ENCODE data around the gene SELENOV.

The SELENOV gene

GRCh38 chr19:39506944-39507714 lies 7.8 kb upstream of the SELENOV start (continued):
- TF ChIP-seq ZNF639 (tag by site-specific recombination; IDR thresholded peaks at IDR 0.05): no peak
- TF ChIP-seq, protein P1, sequence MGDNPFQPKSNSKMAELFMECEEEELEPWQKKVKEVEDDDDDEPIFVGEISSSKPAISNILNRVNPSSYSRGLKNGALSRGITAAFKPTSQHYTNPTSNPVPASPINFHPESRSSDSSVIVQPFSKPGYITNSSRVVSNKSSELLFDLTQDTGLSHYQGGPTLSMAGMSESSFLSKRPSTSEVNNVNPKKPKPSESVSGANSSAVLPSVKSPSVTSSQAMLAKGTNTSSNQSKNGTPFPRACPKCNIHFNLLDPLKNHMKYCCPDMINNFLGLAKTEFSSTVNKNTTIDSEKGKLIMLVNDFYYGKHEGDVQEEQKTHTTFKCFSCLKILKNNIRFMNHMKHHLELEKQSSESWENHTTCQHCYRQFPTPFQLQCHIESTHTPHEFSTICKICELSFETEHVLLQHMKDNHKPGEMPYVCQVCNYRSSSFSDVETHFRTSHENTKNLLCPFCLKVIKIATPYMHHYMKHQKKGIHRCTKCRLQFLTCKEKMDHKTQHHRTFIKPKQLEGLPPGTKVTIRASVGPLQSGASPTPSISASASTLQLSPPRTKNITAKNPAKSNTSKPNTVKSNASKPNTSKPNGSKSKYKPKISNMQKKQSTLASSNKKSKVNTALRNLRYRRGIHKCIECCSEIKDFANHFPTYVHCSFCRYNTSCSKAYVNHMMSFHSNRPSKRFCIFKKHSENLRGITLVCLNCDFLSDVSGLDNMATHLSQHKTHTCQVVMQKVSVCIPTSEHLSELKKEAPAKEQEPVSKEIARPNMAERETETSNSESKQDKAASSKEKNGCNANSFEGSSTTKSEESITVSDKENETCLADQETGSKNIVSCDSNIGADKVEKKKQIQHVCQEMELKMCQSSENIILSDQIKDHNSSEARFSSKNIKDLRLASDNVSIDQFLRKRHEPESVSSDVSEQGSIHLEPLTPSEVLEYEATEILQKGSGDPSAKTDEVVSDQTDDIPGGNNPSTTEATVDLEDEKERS (tag by site-specific recombination; IDR thresholded peaks at IDR 0.05): no peak
- TF ChIP-seq HOXC10 (CRISPR knock-in tag; IDR thresholded peaks at IDR 0.05): no peak
- TF ChIP-seq HOXD13 (CRISPR knock-in tag; IDR thresholded peaks at IDR 0.05; ENCODE audit: borderline replicate concordance): no peak
- TF ChIP-seq, protein P2, sequence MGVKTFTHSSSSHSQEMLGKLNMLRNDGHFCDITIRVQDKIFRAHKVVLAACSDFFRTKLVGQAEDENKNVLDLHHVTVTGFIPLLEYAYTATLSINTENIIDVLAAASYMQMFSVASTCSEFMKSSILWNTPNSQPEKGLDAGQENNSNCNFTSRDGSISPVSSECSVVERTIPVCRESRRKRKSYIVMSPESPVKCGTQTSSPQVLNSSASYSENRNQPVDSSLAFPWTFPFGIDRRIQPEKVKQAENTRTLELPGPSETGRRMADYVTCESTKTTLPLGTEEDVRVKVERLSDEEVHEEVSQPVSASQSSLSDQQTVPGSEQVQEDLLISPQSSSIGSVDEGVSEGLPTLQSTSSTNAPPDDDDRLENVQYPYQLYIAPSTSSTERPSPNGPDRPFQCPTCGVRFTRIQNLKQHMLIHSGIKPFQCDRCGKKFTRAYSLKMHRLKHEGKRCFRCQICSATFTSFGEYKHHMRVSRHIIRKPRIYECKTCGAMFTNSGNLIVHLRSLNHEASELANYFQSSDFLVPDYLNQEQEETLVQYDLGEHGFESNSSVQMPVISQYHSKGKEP (tag by site-specific recombination; IDR thresholded peaks at IDR 0.05): peak; percentile 70
- TF ChIP-seq ZNF169 (tag by site-specific recombination; IDR thresholded peaks at IDR 0.05): no peak
- no peak for TF ChIP-seq ZNF394 (tag by site-specific recombination; IDR thresholded peaks at IDR 0.05; ENCODE audit: borderline replicate concordance)

DNA sequence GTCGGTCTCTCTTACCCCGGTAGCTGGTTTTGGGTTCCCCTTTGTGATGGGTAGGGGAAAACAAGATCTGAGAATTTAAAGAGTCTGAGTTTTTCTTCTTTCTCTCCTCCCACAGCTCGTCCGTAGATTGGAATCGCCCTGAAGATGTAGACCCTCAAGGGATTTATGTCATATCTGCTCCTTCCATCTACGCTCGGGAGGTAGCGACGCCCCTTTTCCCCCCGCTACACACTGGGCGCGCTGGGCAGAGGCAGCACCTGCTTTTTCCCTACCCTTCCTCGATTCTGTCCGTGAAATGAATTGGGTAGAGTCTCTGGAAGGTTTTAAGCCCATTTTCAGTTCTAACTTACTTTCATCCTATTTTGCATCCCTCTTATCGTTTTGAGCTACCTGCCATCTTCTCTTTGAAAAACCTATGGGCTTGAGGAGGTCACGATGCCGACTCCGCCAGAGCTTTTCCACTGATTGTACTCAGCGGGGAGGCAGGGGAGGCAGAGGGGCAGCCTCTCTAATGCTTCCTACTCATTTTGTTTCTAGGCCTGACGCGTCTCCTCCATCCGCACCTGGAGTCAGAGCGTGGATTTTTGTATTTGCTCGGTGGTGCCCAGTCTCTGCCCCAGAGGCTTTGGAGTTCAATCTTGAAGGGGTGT lies 7.1 kb upstream of the SELENOV start:
- peaks cover 6% of the 10 kb centered on the region for H3K9me3 ChIP-seq (ENCODE audit: control insufficient read depth, insufficient read depth, low read depth, low read length)
- ChIA-PET CTCF (interaction anchor here (0.5 to 3.1 kb wide), 6 partner anchors 10 to 40 kb away, joined by 3 to 25 read pairs (median 7); partner anchors contain the start of genes DLL3 and EID2B), POLR2A (interaction anchor here (0.6 to 2.4 kb wide), 6 partner anchors 10 to 72 kb away, joined by 3 to 7 read pairs (median 3); partner anchors contain the start of genes DLL3, RPS16, SUPT5H and TIMM50)
- peak overlapping the region; percentile 45 for H3K4me3 ChIP-seq (ENCODE audit: low read depth, low read length)
- H3K36me3 ChIP-seq (ENCODE audit: control insufficient read depth in 2 of 2, insufficient read depth in 1 of 2, low read length in 2 of 2): peaks cover 0 to 9% of the 10 kb centered on the region in 2 experiments; a peak in 1 of 3 replicates
- peak overlapping the region; percentile 58; the same call in 1 of the 2 replicates for H3K27ac ChIP-seq (ENCODE audit: extremely low read depth, low read depth, low read length)
- H3K4me1 ChIP-seq (ENCODE audit: control insufficient read depth, insufficient read depth, low read length): peaks cover 10% of the 10 kb centered on the region
- TF ChIP-seq, protein P3, sequence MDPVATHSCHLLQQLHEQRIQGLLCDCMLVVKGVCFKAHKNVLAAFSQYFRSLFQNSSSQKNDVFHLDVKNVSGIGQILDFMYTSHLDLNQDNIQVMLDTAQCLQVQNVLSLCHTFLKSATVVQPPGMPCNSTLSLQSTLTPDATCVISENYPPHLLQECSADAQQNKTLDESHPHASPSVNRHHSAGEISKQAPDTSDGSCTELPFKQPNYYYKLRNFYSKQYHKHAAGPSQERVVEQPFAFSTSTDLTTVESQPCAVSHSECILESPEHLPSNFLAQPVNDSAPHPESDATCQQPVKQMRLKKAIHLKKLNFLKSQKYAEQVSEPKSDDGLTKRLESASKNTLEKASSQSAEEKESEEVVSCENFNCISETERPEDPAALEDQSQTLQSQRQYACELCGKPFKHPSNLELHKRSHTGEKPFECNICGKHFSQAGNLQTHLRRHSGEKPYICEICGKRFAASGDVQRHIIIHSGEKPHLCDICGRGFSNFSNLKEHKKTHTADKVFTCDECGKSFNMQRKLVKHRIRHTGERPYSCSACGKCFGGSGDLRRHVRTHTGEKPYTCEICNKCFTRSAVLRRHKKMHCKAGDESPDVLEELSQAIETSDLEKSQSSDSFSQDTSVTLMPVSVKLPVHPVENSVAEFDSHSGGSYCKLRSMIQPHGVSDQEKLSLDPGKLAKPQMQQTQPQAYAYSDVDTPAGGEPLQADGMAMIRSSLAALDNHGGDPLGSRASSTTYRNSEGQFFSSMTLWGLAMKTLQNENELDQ (tag by site-specific recombination; IDR thresholded peaks at IDR 0.05; ENCODE audit: low read depth): no peak
- TF ChIP-seq ZNF555 (tag by site-specific recombination; conservative IDR thresholded peaks at IDR 0.05): no peak
- TF ChIP-seq ZNF391 (tag by site-specific recombination; IDR thresholded peaks at IDR 0.05; ENCODE audit: borderline replicate concordance, low read depth): no peak
- no peak for TF ChIP-seq ZNF114 (tag by site-specific recombination; IDR thresholded peaks at IDR 0.05)
- no peak for TF ChIP-seq ZNF19 (tag by site-specific recombination; IDR thresholded peaks at IDR 0.05; ENCODE audit: low read depth)
- no peak for TF ChIP-seq ZNF768 (tag by site-specific recombination; IDR thresholded peaks at IDR 0.05)
- TF ChIP-seq ZNF843 (tag by site-specific recombination; IDR thresholded peaks at IDR 0.05): no peak
- peak; percentile 23; the same call in 1 of the 2 replicates for TF ChIP-seq ZBTB8A (tag by site-specific recombination; IDR thresholded peaks at IDR 0.05)
- 0 out of 2 replicates have a peak, but pooled peaks have one; percentile 4 for TF ChIP-seq ZEB2 (tag by site-specific recombination; IDR thresholded peaks at IDR 0.05)
- no peak for TF ChIP-seq MZF1 (tag by site-specific recombination; IDR thresholded peaks at IDR 0.05; ENCODE audit: borderline replicate concordance)
- peak; percentile 43 for TF ChIP-seq ZNF366 (tag by site-specific recombination; conservative IDR thresholded peaks at IDR 0.05)
- TF ChIP-seq, protein P4, sequence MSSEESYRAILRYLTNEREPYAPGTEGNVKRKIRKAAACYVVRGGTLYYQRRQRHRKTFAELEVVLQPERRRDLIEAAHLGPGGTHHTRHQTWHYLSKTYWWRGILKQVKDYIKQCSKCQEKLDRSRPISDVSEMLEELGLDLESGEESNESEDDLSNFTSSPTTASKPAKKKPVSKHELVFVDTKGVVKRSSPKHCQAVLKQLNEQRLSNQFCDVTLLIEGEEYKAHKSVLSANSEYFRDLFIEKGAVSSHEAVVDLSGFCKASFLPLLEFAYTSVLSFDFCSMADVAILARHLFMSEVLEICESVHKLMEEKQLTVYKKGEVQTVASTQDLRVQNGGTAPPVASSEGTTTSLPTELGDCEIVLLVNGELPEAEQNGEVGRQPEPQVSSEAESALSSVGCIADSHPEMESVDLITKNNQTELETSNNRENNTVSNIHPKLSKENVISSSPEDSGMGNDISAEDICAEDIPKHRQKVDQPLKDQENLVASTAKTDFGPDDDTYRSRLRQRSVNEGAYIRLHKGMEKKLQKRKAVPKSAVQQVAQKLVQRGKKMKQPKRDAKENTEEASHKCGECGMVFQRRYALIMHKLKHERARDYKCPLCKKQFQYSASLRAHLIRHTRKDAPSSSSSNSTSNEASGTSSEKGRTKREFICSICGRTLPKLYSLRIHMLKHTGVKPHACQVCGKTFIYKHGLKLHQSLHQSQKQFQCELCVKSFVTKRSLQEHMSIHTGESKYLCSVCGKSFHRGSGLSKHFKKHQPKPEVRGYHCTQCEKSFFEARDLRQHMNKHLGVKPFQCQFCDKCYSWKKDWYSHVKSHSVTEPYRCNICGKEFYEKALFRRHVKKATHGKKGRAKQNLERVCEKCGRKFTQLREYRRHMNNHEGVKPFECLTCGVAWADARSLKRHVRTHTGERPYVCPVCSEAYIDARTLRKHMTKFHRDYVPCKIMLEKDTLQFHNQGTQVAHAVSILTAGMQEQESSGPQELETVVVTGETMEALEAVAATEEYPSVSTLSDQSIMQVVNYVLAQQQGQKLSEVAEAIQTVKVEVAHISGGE (tag by site-specific recombination; conservative IDR thresholded peaks at IDR 0.05; ENCODE audit: low read depth): 0 out of 2 replicates have a peak, but pooled peaks have one; percentile 22
- 0 out of 2 replicates have a peak, but pooled peaks have one; percentile 3 for TF ChIP-seq ZNF600 (tag by site-specific recombination; IDR thresholded peaks at IDR 0.05)
